Measurements from ENCODE around the gene IFNK. TPM values are rescaled to one million over a fixed set of nuclear protein-coding genes. Genes with fewer than 3 reads are reported as not detected.
A peak's percentile ranks its signal among the peaks of the same experiment; 100 is the strongest.

IFNK gene
- total and polyA plus RNA-seq, 2 experiments from 2014 or later: not detected

GRCh38 chr9:27528076-27528885 lies 4.2 kb downstream of the IFNK start:
- Mint-ChIP-seq H3K36me3 (ENCODE audit: low read depth) (peaks cover 9% of the 10 kb centered on the region; the same call in 2 of the 3 replicates), H3K27ac (peak overlapping the region; percentile 93), H3K4me3 (peak overlapping the region; percentile 98), H3K9me3 (no peaks in the 10 kb centered on the region), H3K4me1 (peaks cover 54% of the 10 kb centered on the region), H3K27me3 (ENCODE audit: insufficient read depth, low read depth, poor library complexity) (peaks cover 9% of the 10 kb centered on the region)
- peaks cover 10% of the 10 kb centered on the region; the same call in 1 of the 2 replicates for H3K27me3 ChIP-seq (ENCODE audit: insufficient read depth)
- TF ChIP-seq POLR2AphosphoS5 (IDR thresholded peaks at IDR 0.05; ENCODE audit: low read depth) (peak; percentile 59), EZH2phosphoT487 (IDR thresholded peaks at IDR 0.05; ENCODE audit: unreplicated experiment) (no peak), ETS1 (IDR thresholded peaks at IDR 0.05) (no peak), CREB1 (CRISPR knock-in tag; IDR thresholded peaks at IDR 0.05; ENCODE audit: low read depth) (peak; percentile 35; the same call in 1 of the 2 replicates), ZNF462 (CRISPR knock-in tag; IDR thresholded peaks at IDR 0.05) (no peak), ZNF331 (CRISPR knock-in tag; IDR thresholded peaks at IDR 0.05; ENCODE audit: low read depth) (no peak), ZNF114 (CRISPR knock-in tag; IDR thresholded peaks at IDR 0.05) (no peak), CTCF (conservative IDR thresholded peaks at IDR 0.05; ENCODE audit: low read depth in 2 of 2) (no peak)
- peak overlapping the region; percentile 93 for H2AFZ ChIP-seq
- peaks cover 23% of the 10 kb centered on the region; the same call in 1 of the 2 replicates for H3K79me2 ChIP-seq (replicated peaks; ENCODE audit: insufficient read depth)
- peak overlapping the region; percentile 86 for H3K4me3 ChIP-seq
- peaks cover 5% of the 10 kb centered on the region for H3K9me2 ChIP-seq (ENCODE audit: insufficient read depth)
- H3K36me3 ChIP-seq (ENCODE audit: insufficient read depth): no peaks in the 10 kb centered on the region; the same call in 1 of the 2 replicates
- no peaks in the 10 kb centered on the region for H3F3A ChIP-seq (replicated peaks; ENCODE audit: low read depth)
- DNase-seq (ENCODE audit: low spot score) (peak; percentile 93), ATAC-seq (peak; percentile 78)
- no peaks in the 10 kb centered on the region for H4K20me1 ChIP-seq (replicated peaks; ENCODE audit: insufficient read depth)
- H3K4me2 ChIP-seq: peak overlapping the region; percentile 84
- peaks cover 35% of the 10 kb centered on the region for H3K4me1 ChIP-seq (ENCODE audit: insufficient read depth)
- H3K27ac ChIP-seq (ENCODE audit: low read depth): peak overlapping the region; percentile 78
